K562 (cell line): ENCODE data around the gene TRIP10. TPM values are rescaled to one million over a fixed set of nuclear protein-coding genes. Genes with fewer than 3 reads are reported as not detected.

ENCODE experiments used
- ATAC-seq: fragments of 200-7000 bp; cut with Tn5 transposase; 3 replicates; pipeline ENCODE4 v1.9.1; 2020; ENCODE audit warnings: moderate library complexity
- BruUV-seq: library from RNA; stranded (reverse); fragments of 400-500 nt; replicated peaks from 2 replicates; lab custom pipeline; 2021; lab: Mats Ljungman, UMichigan
- CTCF ChIA-PET: fragments of 300-600 bp; formaldehyde crosslinking; extraction: SDS; loops from one replicate; lab custom pipeline; 2021; ENCODE audit warnings: low intra/inter-chr PET ratio; lab: Yijun Ruan, JAX
- POLR2A ChIA-PET: fragments of 300-600, 350-650 bp; sonication (Branson Sonifier 250); formaldehyde crosslinking; extraction: SDS; loops from one replicate; lab custom pipeline; 2021; ENCODE audit warnings: antibody characterized with exemption, inconsistent platforms; lab: Yijun Ruan, JAX
- DNase-seq, 4 experiments: peaks; one replicate each; pipeline versions ENCODE4 v3.0.0 to v3.0.0-alpha.2; 2011 to 2018; ENCODE audit warnings: low spot score in 3 of 4, mixed read lengths in 3 of 4; ENCODE audit errors: extremely low read depth in 1 of 4
- FAIRE-seq: peaks from 2 replicates; lab custom pipeline; 2011; peaks lifted over from hg19 to GRCh38; lab: Jason Lieb, UNC
- H2AFZ ChIP-seq: 2 replicates; pipeline ENCODE4 v1.6.0; 2011; ENCODE audit warnings: low read depth, low read length, control low read depth, inconsistent platforms
- H3K27ac ChIP-seq: fragments of 200-600 bp; 3 replicates; pipeline ENCODE4 v1.8.0; 2011; ENCODE audit warnings: low read depth, mild to moderate bottlenecking, control low read depth, inconsistent platforms, low read length, moderate library complexity, mixed read lengths; ENCODE audit errors: extremely low read depth
- H3K27me3 ChIP-seq, 2 experiments: fragments of 300-600 bp in 1 of 2; 2 replicates in 1 of 2; 3 replicates in 1 of 2; pipeline versions ENCODE4 v1.6.0 to v1.8.0; 2011; ENCODE audit warnings: inconsistent platforms in 2 of 2, low read length in 2 of 2, mild to moderate bottlenecking in 1 of 2, mixed read lengths in 1 of 2, moderate library complexity in 1 of 2; ENCODE audit not compliant: control insufficient read depth in 2 of 2, insufficient read depth in 2 of 2
- H3K36me3 ChIP-seq: fragments of 300-600 bp; 3 replicates; pipeline ENCODE4 v1.8.0; 2011; ENCODE audit warnings: mild to moderate bottlenecking, low read length, inconsistent platforms; ENCODE audit not compliant: control insufficient read depth, insufficient read depth
- H3K4me1 ChIP-seq, 2 experiments: fragments of 200-600 bp in 1 of 2; replicated peaks in 1 of 2; 2 replicates in 1 of 2; 3 replicates in 1 of 2; pipeline versions ENCODE4 v1.5.1 to v1.8.0; 2011; ENCODE audit warnings: inconsistent platforms in 2 of 2, low read length in 2 of 2, mild to moderate bottlenecking in 1 of 2, mixed read lengths in 1 of 2, moderate library complexity in 1 of 2; ENCODE audit not compliant: control insufficient read depth in 2 of 2, insufficient read depth in 2 of 2
- H3K4me2 ChIP-seq: 2 replicates; pipeline ENCODE4 v1.6.1; 2011; ENCODE audit warnings: low read length, control low read depth, inconsistent platforms, mixed read lengths; ENCODE audit not compliant: insufficient read depth
- H3K4me3 ChIP-seq: fragments of 200-600 bp; sonication (generic), shearing (Covaris generic); 2 replicates; pipeline ENCODE4 v1.5.1; 2016; ENCODE audit warnings: control low read depth, inconsistent platforms
- H3K79me2 ChIP-seq: fragments of 200-600 bp; 3 replicates; pipeline ENCODE4 v1.8.0; 2011; ENCODE audit warnings: low read length, inconsistent platforms; ENCODE audit not compliant: control insufficient read depth, insufficient read depth
- H3K9ac ChIP-seq, 2 experiments: 2 replicates each; pipeline versions ENCODE4 v1.6.0 to v1.6.1; 2011; ENCODE audit warnings: low read depth in 2 of 2, low read length in 2 of 2, control low read depth in 1 of 2, inconsistent platforms in 1 of 2, mild to moderate bottlenecking in 1 of 2, mixed read lengths in 1 of 2; ENCODE audit not compliant: insufficient read depth in 1 of 2
- H3K9me1 ChIP-seq: one replicate; pipeline ENCODE4 v1.6.0; 2011; ENCODE audit warnings: inconsistent platforms, mild to moderate bottlenecking, low read length, moderate library complexity; ENCODE audit not compliant: control insufficient read depth, insufficient read depth
- H3K9me3 ChIP-seq: replicated peaks from 2 replicates; pipeline ENCODE4 v1.5.1; 2011; ENCODE audit warnings: low read depth, low read length, inconsistent platforms; ENCODE audit not compliant: control insufficient read depth, insufficient read depth
- H4K20me1 ChIP-seq: replicated peaks from 2 replicates; pipeline ENCODE4 v1.6.1; 2011; ENCODE audit warnings: low read length, inconsistent platforms, mixed read lengths; ENCODE audit not compliant: control insufficient read depth, insufficient read depth
- GTF2A2 ChIP-seq: IDR thresholded peaks from 2 replicates; pipeline ENCODE4 v1.6.1; 2016; ENCODE audit warnings: mild to moderate bottlenecking, missing genetic modification characterization, missing compliant biosample characterization
- NRF1 ChIP-seq, 2 experiments: fragments of 450-650 bp; IDR thresholded peaks in 1 of 2; conservative IDR thresholded peaks in 1 of 2; 2 replicates each; pipeline ENCODE4 v1.6.1; 2014; ENCODE audit warnings: mild to moderate bottlenecking in 2 of 2
- PHB ChIP-seq: fragments of 250-450 bp; sonication (Bioruptor Pico); IDR thresholded peaks from 2 replicates; pipeline ENCODE4 v1.5.0; 2021
- SMARCC2 ChIP-seq: fragments of 450-650 bp; IDR thresholded peaks from 2 replicates; pipeline ENCODE4 v1.6.1; 2017; ENCODE audit warnings: antibody characterized with exemption, moderate library complexity, mild to moderate bottlenecking, low read depth
- ZKSCAN8 ChIP-seq: fragments of 200-800 bp; sonication (Bioruptor generic); IDR thresholded peaks from 2 replicates; pipeline ENCODE4 v1.6.1; 2016; ENCODE audit warnings: missing genetic modification characterization, missing compliant biosample characterization
- ZNF146 ChIP-seq: IDR thresholded peaks from one replicate; pipeline ENCODE4 v1.6.1; 2018; ENCODE audit warnings: missing compliant biosample characterization; ENCODE audit not compliant: unreplicated experiment
- WGBS: fragments of 100-300 bp; shearing (Covaris generic); methylation state at CpG from one replicate; pipeline ENCODE4 v1.1.6; 2016; ENCODE audit warnings: low coverage, mixed read lengths; ENCODE audit not compliant: insufficient coverage; ENCODE audit errors: missing lambda C conversion rate; 5-methylcytosine and 5-hydroxymethylcytosine counted together
- in situ Hi-C: fragments of 300-500 bp; cut with MboI; formaldehyde crosslinking; loops from 4 replicates; pipeline ENCODE4 v1.15.0; 2018; ENCODE audit warnings: inconsistent platforms, mixed read lengths
- intact Hi-C: fragments of 100-400 bp; cut with micrococcal nuclease; formaldehyde crosslinking; loops from 2 replicates; pipeline ENCODE4 v1.14.2; 2022
- polyA plus RNA-seq, 8 experiments: library from polyadenylated mRNA; depleted of rRNA in 4 of 8; stranded (reverse) in 5 of 8; unstranded in 3 of 8; fragments of >200 nt; fragmentation: Nextera tagmentation in 2 of 8; fragmentation: Illumina TruSeq in 1 of 8; extraction: Ambion mirVana in 2 of 8; extraction: Trizol in 1 of 8; gene quantifications; 2 replicates each; pipeline versions ENCODE4 v1.2.1 to v1.2.3, GENCODE V29; 2011 to 2014; ENCODE audit warnings: inconsistent platforms in 1 of 8, missing spikeins in 1 of 8
- total RNA-seq, 7 experiments: library from RNA; depleted of rRNA in 6 of 7; stranded (reverse); fragments of >200 nt in 6 of 7; fragmentation: Illumina TruSeq in 2 of 7; extraction: Trizol in 2 of 7; gene quantifications; 2 replicates each; pipeline versions ENCODE4 v1.2.1 to v1.2.3, GENCODE V29; 2011 to 2021; ENCODE audit warnings: low replicate concordance in 1 of 7
- TF ChIP-seq, protein P1 (sequence below): fragments of 450-650 bp; IDR thresholded peaks from 2 replicates; pipeline ENCODE4 v1.6.1; 2016; ENCODE audit warnings: mild to moderate bottlenecking
- TF ChIP-seq, protein P2 (sequence below): fragments of 250-450 bp; sonication (Bioruptor Pico); IDR thresholded peaks from 2 replicates; pipeline ENCODE4 v1.8.0; 2022; ENCODE audit warnings: moderate library complexity, mild to moderate bottlenecking, inconsistent platforms

TRIP10 gene
- total and polyA plus RNA-seq, 9 of the 15 experiments (the other 6 are each of a cell fraction or from before 2014, with no cell fraction given), result 1.2 to 66.8 (median 36.1) TPM

DNA sequence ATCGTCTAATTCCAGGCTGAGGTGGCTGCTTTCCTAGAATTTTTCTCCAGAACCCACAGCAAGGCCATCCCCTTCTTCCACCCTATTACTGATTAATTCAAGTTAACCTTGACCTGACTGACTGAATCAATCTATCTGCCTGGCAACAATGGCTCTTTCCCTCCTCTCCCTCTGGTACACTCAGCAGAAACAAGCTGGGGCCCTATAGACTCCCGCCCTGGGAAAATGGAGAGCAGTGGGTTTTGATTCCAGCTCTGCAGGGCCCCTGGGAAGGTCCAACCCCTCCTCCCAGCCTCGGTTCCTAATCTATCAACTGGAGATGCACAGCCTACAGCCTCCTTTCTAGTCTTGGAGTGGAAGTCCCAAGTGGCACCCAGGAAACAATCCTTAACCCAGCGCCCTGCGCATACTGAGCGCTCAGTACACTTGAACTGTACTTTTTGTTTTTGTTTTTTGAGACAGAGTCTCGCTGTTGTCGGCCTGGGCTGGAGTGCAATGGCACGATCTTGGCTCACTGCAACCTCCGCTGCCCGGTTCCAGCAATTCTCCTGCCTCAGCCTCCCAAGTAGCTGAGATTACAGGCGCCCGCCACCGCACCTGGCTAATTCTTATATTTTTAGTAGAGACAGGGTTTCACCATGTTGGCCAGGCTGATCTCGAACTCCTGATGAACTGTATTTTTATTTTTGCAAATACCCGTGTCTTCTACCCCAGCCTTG lies 13.8 kb upstream of the TRIP10 start:
- Histone ChIP-seq H4K20me1 (no peaks in the 10 kb centered on the region), H3K79me2 (no peaks in the 10 kb centered on the region), H3K27ac (no peak overlapping the region), H3K4me3 (no peak overlapping the region), H3K27me3 (no peaks in the 10 kb centered on the region), H2AFZ (no peak overlapping the region), H3K4me2 (no peak overlapping the region), H3K36me3 (no peaks in the 10 kb centered on the region), H3K4me1 (peaks cover 18 to 27% of the 10 kb centered on the region in 2 experiments), H3K9me1 (no peaks in the 10 kb centered on the region), H3K9ac (no peak overlapping the region), H3K9me3 (no peaks in the 10 kb centered on the region)
- FAIRE-seq, result no peak
- CTCF ChIA-PET, result no interaction called here
- POLR2A ChIA-PET, result interaction anchor here (0.6 kb wide), 1 partner anchor 484 kb away, joined by 4 read pairs; no protein-coding TSS in a partner anchor
- BruUV-seq, result no TSS peak
- DNase-seq, result no peak
- 71% methylated on average over 15 of the region's 16 CpGs for WGBS
- ATAC-seq, result no peak
- in situ Hi-C loops, result no loop called here
- intact Hi-C loops, result no loop called here
- TF ChIP-seq PHB (CRISPR knock-in tag) (no peak), GTF2A2 (tag) (no peak), ZKSCAN8 (no peak), SMARCC2 (no peak), ZNF146 (no peak), NRF1 (conservative IDR thresholded peaks at IDR 0.05 in 1 of 2, IDR thresholded peaks at IDR 0.05 in 1 of 2) (no peak)
- TF ChIP-seq, protein P1, sequence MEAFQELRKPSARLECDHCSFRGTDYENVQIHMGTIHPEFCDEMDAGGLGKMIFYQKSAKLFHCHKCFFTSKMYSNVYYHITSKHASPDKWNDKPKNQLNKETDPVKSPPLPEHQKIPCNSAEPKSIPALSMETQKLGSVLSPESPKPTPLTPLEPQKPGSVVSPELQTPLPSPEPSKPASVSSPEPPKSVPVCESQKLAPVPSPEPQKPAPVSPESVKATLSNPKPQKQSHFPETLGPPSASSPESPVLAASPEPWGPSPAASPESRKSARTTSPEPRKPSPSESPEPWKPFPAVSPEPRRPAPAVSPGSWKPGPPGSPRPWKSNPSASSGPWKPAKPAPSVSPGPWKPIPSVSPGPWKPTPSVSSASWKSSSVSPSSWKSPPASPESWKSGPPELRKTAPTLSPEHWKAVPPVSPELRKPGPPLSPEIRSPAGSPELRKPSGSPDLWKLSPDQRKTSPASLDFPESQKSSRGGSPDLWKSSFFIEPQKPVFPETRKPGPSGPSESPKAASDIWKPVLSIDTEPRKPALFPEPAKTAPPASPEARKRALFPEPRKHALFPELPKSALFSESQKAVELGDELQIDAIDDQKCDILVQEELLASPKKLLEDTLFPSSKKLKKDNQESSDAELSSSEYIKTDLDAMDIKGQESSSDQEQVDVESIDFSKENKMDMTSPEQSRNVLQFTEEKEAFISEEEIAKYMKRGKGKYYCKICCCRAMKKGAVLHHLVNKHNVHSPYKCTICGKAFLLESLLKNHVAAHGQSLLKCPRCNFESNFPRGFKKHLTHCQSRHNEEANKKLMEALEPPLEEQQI, result no peak
- TF ChIP-seq, protein P2, sequence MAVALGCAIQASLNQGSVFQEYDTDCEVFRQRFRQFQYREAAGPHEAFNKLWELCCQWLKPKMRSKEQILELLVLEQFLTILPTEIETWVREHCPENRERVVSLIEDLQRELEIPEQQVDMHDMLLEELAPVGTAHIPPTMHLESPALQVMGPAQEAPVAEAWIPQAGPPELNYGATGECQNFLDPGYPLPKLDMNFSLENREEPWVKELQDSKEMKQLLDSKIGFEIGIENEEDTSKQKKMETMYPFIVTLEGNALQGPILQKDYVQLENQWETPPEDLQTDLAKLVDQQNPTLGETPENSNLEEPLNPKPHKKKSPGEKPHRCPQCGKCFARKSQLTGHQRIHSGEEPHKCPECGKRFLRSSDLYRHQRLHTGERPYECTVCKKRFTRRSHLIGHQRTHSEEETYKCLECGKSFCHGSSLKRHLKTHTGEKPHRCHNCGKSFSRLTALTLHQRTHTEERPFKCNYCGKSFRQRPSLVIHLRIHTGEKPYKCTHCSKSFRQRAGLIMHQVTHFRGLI (CRISPR knock-in tag), result no peak
